HG03469 (cell line): Measurements from ENCODE around the gene PALLD.

Source experiments
- ATAC-seq: cut with Tn5 transposase; IDR thresholded peaks from one replicate; pipeline ENCODE4 v1.9.1; 2021; ENCODE audit warnings: mild to moderate bottlenecking, moderate library complexity, moderate number of reproducible peaks; ENCODE audit not compliant: unreplicated experiment

PALLD gene

GRCh38 chr4:168882650-168883233 lies 385.9 kb downstream of the PALLD start:
- ATAC-seq = no peak

GRCh38 chr4:168883513-168883912 lies 386.7 kb downstream of the PALLD start:
- no peak for ATAC-seq

GRCh38 chr4:168884251-168885124 lies 387.6 kb downstream of the PALLD start:
- ATAC-seq = no peak

- no peak for ATAC-seq
Measured at GRCh38 chr4:168885400-168885799, 388.5 kb downstream of the PALLD start.

- no peak for ATAC-seq
Measured at GRCh38 chr4:168886351-168886750, 389.5 kb downstream of the PALLD start.

GRCh38 chr4:168887809-168888208 lies 391.0 kb downstream of the PALLD start:
- ATAC-seq = no peak

- ATAC-seq = no peak
Measured at GRCh38 chr4:168888715-168889215, 391.9 kb downstream of the PALLD start.

GRCh38 chr4:168891086-168891485 lies 394.2 kb downstream of the PALLD start:
- ATAC-seq = no peak

GRCh38 chr4:168891688-168892087 lies 394.8 kb downstream of the PALLD start:
- no peak for ATAC-seq

GRCh38 chr4:168892475-168892874 lies 395.6 kb downstream of the PALLD start:
- ATAC-seq = no peak

GRCh38 chr4:168893205-168893604 lies 396.4 kb downstream of the PALLD start:
- no peak for ATAC-seq

GRCh38 chr4:168893807-168894206 lies 397.0 kb downstream of the PALLD start:
- ATAC-seq = no peak

- ATAC-seq = no peak
Measured at GRCh38 chr4:168900080-168900479, 403.2 kb downstream of the PALLD start.

- ATAC-seq = no peak
Measured at GRCh38 chr4:168907119-168907698, 410.4 kb downstream of the PALLD start.

GRCh38 chr4:168908093-168908492 lies 411.2 kb downstream of the PALLD start:
- ATAC-seq = no peak

- ATAC-seq = no peak
Measured at GRCh38 chr4:168908851-168909273, 412.0 kb downstream of the PALLD start.

GRCh38 chr4:168914095-168914494 lies 417.2 kb downstream of the PALLD start:
- ATAC-seq = no peak

- no peak for ATAC-seq
Measured at GRCh38 chr4:168917138-168917779, 420.4 kb downstream of the PALLD start.

- no peak for ATAC-seq
Measured at GRCh38 chr4:168919706-168920324, 423.0 kb downstream of the PALLD start.

- no peak for ATAC-seq
Measured at GRCh38 chr4:168920441-168921065, 423.7 kb downstream of the PALLD start.
